ENCODE measurements around the gene PTPN11.
"Not testable (repeated sequence)": the region's sequence is repeated elsewhere in the genome, so short reads cannot be mapped to it uniquely, and the experiment has no call there.

PTPN11 gene

GRCh38 chr12:112386726-112387125 lies 32.0 kb upstream of the PTPN11 start:
- Histone ChIP-seq H3K27ac (ENCODE audit: insufficient read depth, low read depth, low read length, poor library complexity, severe bottlenecking) (no peak overlapping the region), H3K9me3 (ENCODE audit: control insufficient read depth, low read length) (no peaks in the 10 kb centered on the region), H3K27me3 (ENCODE audit: control insufficient read depth, insufficient read depth, low read length, poor library complexity, severe bottlenecking) (no peaks in the 10 kb centered on the region), H3K36me3 (ENCODE audit: control insufficient read depth, insufficient read depth, low read length) (no peaks in the 10 kb centered on the region), H3K4me1 (ENCODE audit: control insufficient read depth, insufficient read depth, low read length) (no peaks in the 10 kb centered on the region), H3K4me3 (ENCODE audit: insufficient read depth, low read depth, low read length) (no peak overlapping the region)
- WGBS, 2 experiments, result 91 to 92% methylated on average over 3 of the region's 3 CpGs

- 89 to 92% methylated on average over 4 of the region's 4 CpGs for WGBS, 2 experiments
- Histone ChIP-seq H3K9me3 (ENCODE audit: control insufficient read depth, low read length) (no peaks in the 10 kb centered on the region), H3K4me3 (ENCODE audit: insufficient read depth, low read depth, low read length) (no peak overlapping the region), H3K27me3 (ENCODE audit: control insufficient read depth, insufficient read depth, low read length, poor library complexity, severe bottlenecking) (no peaks in the 10 kb centered on the region), H3K4me1 (ENCODE audit: control insufficient read depth, insufficient read depth, low read length) (no peaks in the 10 kb centered on the region), H3K27ac (ENCODE audit: insufficient read depth, low read depth, low read length, poor library complexity, severe bottlenecking) (no peak overlapping the region), H3K36me3 (ENCODE audit: control insufficient read depth, insufficient read depth, low read length) (no peaks in the 10 kb centered on the region)
These were observed 29.5 kb upstream of the PTPN11 start for GRCh38 chr12:112389228-112389627.

- H3K36me3 ChIP-seq (ENCODE audit: control insufficient read depth, insufficient read depth, low read length); H3K27ac ChIP-seq (ENCODE audit: insufficient read depth, low read depth, low read length, poor library complexity, severe bottlenecking); H3K27me3 ChIP-seq (ENCODE audit: control insufficient read depth, insufficient read depth, low read length, poor library complexity, severe bottlenecking); H3K9me3 ChIP-seq (ENCODE audit: control insufficient read depth, low read length); H3K4me1 ChIP-seq (ENCODE audit: control insufficient read depth, insufficient read depth, low read length); H3K4me3 ChIP-seq (ENCODE audit: insufficient read depth, low read depth, low read length): not testable (repeated sequence)
- WGBS, 2 experiments, result 90 to 93% methylated on average over 2 of the region's 4 CpGs
These were observed 28.7 kb upstream of the PTPN11 start for GRCh38 chr12:112389922-112390654.

GRCh38 chr12:112393328-112393727 lies 25.4 kb upstream of the PTPN11 start:
- Histone ChIP-seq H3K27me3 (ENCODE audit: control insufficient read depth, insufficient read depth, low read length, poor library complexity, severe bottlenecking) (no peaks in the 10 kb centered on the region), H3K9me3 (ENCODE audit: control insufficient read depth, low read length) (no peaks in the 10 kb centered on the region), H3K27ac (ENCODE audit: insufficient read depth, low read depth, low read length, poor library complexity, severe bottlenecking) (no peak overlapping the region), H3K4me3 (ENCODE audit: insufficient read depth, low read depth, low read length) (no peak overlapping the region), H3K36me3 (ENCODE audit: control insufficient read depth, insufficient read depth, low read length) (no peaks in the 10 kb centered on the region), H3K4me1 (ENCODE audit: control insufficient read depth, insufficient read depth, low read length) (no peaks in the 10 kb centered on the region)
- WGBS, 2 experiments, result 91 to 94% methylated on average over 1 of the region's 1 CpG

GRCh38 chr12:112401054-112401453 lies 17.7 kb upstream of the PTPN11 start:
- Histone ChIP-seq H3K4me3 (ENCODE audit: insufficient read depth, low read depth, low read length) (no peak overlapping the region), H3K4me1 (ENCODE audit: control insufficient read depth, insufficient read depth, low read length) (no peaks in the 10 kb centered on the region), H3K27me3 (ENCODE audit: control insufficient read depth, insufficient read depth, low read length, poor library complexity, severe bottlenecking) (no peaks in the 10 kb centered on the region), H3K27ac (ENCODE audit: insufficient read depth, low read depth, low read length, poor library complexity, severe bottlenecking) (no peak overlapping the region), H3K9me3 (ENCODE audit: control insufficient read depth, low read length) (no peaks in the 10 kb centered on the region), H3K36me3 (ENCODE audit: control insufficient read depth, insufficient read depth, low read length) (peaks cover 8% of the 10 kb centered on the region)
- WGBS, 2 experiments, result 92 to 97% methylated on average over 5 of the region's 5 CpGs

- Histone ChIP-seq H3K4me1 (ENCODE audit: control insufficient read depth, insufficient read depth, low read length) (no peaks in the 10 kb centered on the region), H3K27me3 (ENCODE audit: control insufficient read depth, insufficient read depth, low read length, poor library complexity, severe bottlenecking) (no peaks in the 10 kb centered on the region), H3K4me3 (ENCODE audit: insufficient read depth, low read depth, low read length) (no peak overlapping the region), H3K9me3 (ENCODE audit: control insufficient read depth, low read length) (no peaks in the 10 kb centered on the region), H3K36me3 (ENCODE audit: control insufficient read depth, insufficient read depth, low read length) (peaks cover 18% of the 10 kb centered on the region), H3K27ac (ENCODE audit: insufficient read depth, low read depth, low read length, poor library complexity, severe bottlenecking) (no peak overlapping the region)
- 87 to 88% methylated on average over 5 of the region's 5 CpGs for WGBS, 2 experiments
These were observed 16.7 kb upstream of the PTPN11 start for GRCh38 chr12:112401903-112402498.

- 95% methylated on average over 9 to 10 of the region's 11 CpGs for WGBS, 2 experiments
- H3K9me3 ChIP-seq (ENCODE audit: control insufficient read depth, low read length), result no peaks in the 10 kb centered on the region
- H3K36me3 ChIP-seq (ENCODE audit: control insufficient read depth, insufficient read depth, low read length), result peaks cover 31% of the 10 kb centered on the region
- no peaks in the 10 kb centered on the region for H3K27me3 ChIP-seq (ENCODE audit: control insufficient read depth, insufficient read depth, low read length, poor library complexity, severe bottlenecking)
- H3K27ac ChIP-seq (ENCODE audit: insufficient read depth, low read depth, low read length, poor library complexity, severe bottlenecking), result no peak overlapping the region
- peaks cover 5% of the 10 kb centered on the region for H3K4me1 ChIP-seq (ENCODE audit: control insufficient read depth, insufficient read depth, low read length)
- H3K4me3 ChIP-seq (ENCODE audit: insufficient read depth, low read depth, low read length), result no peak overlapping the region
These were observed 11.9 kb upstream of the PTPN11 start for GRCh38 chr12:112406519-112407488.

- peaks cover 31% of the 10 kb centered on the region for H3K36me3 ChIP-seq (ENCODE audit: control insufficient read depth, insufficient read depth, low read length)
- WGBS, 2 experiments, result 87 to 94% methylated on average over 6 of the region's 6 CpGs
- not testable (repeated sequence) for H3K27me3 ChIP-seq (ENCODE audit: control insufficient read depth, insufficient read depth, low read length, poor library complexity, severe bottlenecking); H3K9me3 ChIP-seq (ENCODE audit: control insufficient read depth, low read length); H3K4me3 ChIP-seq (ENCODE audit: insufficient read depth, low read depth, low read length); H3K4me1 ChIP-seq (ENCODE audit: control insufficient read depth, insufficient read depth, low read length); H3K27ac ChIP-seq (ENCODE audit: insufficient read depth, low read depth, low read length, poor library complexity, severe bottlenecking)
These were observed 11.1 kb upstream of the PTPN11 start for GRCh38 chr12:112407683-112408082.

GRCh38 chr12:112408621-112409020 lies 10.1 kb upstream of the PTPN11 start:
- H3K4me1 ChIP-seq (ENCODE audit: control insufficient read depth, insufficient read depth, low read length), result peaks cover 5% of the 10 kb centered on the region
- peaks cover 31% of the 10 kb centered on the region for H3K36me3 ChIP-seq (ENCODE audit: control insufficient read depth, insufficient read depth, low read length)
- H3K27ac ChIP-seq (ENCODE audit: insufficient read depth, low read depth, low read length, poor library complexity, severe bottlenecking), result peak overlapping the region; percentile 98
- WGBS, 2 experiments, result 9 to 14% methylated on average over 5 of the region's 5 CpGs
- H3K27me3 ChIP-seq (ENCODE audit: control insufficient read depth, insufficient read depth, low read length, poor library complexity, severe bottlenecking), result no peaks in the 10 kb centered on the region
- peak overlapping the region; percentile 99 for H3K4me3 ChIP-seq (ENCODE audit: insufficient read depth, low read depth, low read length)
- no peaks in the 10 kb centered on the region for H3K9me3 ChIP-seq (ENCODE audit: control insufficient read depth, low read length)

All from ectodermal cell (in vitro differentiated cells).